GM21619 (cell line): Measurements from ENCODE around the gene TMC6.

ENCODE experiments used
- ATAC-seq: cut with Tn5 transposase; IDR thresholded peaks from one replicate; pipeline ENCODE4 v1.9.1; 2021; ENCODE audit not compliant: unreplicated experiment

Gene TMC6

DNA sequence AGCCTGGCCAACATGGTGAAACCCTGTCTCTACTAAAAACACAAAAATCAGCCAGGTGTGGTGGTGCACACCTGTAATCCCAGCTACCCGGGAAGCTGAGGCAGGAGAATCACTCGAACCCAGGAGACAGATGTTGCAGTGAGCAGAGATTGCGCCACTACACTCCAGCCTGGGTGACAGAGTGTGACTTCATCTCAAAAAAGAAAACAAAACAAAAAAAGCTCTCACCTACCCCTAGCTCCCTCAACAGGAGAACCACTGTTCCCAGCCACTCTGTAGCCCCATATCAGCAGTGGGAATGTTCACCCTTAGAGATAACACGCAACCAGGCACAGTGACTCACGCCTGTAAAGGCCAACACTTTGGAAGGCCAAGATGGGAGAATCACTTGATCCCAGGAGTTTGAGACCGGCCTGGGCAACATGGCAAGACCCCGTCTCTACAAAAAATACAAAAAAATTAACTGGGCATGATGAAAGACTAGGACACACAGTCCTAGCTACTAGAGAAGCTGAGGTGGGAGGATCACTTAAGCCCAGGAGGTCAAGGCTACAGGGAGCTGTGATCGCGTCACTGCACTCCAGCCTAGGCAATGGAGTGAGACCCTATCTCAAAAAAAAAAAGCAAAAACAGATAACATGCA, 7.4 kb upstream of the TMC6 start:
- no peak for ATAC-seq

DNA sequence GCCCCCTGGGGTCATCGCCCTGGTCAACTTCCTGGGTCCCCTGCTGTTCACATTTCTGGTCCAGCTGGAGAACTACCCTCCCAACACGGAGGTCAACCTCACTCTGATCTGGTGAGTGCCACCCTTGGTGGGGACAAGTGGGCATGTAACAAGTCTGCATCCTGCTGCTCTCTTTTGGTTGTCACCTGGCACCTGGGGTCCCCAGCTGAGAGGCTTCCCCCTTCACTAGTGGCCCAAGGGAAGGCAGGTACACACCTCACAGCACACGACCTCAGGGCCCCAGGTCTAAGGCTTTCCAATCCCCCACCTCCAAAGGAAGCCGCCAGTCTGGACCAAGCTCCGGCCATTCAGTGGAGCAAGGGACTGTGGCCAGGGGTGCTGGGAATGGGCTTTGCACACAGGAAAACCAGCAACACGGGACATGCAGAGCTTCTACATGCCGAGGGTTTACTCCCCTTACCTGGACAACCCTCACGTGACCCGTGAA, 6.4 kb upstream of the TMC6 start:
- ATAC-seq, result no peak

DNA sequence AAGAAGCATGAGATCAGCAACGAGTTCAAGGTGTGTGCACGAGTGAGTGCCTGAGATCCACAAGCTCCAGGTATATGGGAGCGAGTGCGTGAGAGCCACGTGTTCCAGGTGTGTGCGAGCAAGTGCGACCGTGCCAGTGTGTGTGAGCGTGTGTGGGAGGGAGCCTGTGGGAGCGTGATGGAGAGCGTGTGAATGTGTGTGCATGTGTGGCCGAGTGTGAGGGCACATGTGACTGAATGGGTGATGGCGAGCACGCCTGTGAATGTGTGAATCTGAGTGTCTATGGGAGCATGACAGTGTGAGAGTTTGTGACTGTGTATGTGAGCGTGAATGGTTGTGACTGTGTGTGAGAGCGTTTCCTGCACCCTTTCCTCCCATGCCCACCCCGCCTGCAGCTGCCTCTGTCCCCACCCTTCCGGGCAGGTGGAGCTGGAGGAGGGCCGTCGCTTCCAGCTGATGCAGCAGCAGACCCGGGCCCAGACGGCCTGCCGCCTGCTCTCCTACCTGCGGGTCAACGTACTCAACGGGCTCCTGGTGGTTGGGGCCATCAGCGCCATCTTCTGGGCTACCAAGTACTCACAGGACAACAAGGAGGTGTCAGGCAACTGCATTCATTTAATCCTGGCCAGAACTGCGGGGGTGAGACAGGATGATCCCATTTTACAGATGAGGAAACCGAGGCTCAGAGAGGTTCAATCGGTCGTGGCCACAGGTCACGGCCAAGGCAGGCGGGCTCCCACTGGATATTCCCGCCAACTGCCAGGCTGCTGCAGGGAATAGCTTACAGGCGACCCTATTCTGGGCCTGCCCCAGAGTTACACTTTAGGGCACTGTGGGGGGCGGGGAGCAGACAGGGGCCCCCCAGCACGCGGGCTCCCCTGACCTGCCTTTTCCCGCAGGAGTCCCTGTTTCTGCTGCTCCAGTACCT, 5.7 kb upstream of the TMC6 start:
- no peak for ATAC-seq

DNA sequence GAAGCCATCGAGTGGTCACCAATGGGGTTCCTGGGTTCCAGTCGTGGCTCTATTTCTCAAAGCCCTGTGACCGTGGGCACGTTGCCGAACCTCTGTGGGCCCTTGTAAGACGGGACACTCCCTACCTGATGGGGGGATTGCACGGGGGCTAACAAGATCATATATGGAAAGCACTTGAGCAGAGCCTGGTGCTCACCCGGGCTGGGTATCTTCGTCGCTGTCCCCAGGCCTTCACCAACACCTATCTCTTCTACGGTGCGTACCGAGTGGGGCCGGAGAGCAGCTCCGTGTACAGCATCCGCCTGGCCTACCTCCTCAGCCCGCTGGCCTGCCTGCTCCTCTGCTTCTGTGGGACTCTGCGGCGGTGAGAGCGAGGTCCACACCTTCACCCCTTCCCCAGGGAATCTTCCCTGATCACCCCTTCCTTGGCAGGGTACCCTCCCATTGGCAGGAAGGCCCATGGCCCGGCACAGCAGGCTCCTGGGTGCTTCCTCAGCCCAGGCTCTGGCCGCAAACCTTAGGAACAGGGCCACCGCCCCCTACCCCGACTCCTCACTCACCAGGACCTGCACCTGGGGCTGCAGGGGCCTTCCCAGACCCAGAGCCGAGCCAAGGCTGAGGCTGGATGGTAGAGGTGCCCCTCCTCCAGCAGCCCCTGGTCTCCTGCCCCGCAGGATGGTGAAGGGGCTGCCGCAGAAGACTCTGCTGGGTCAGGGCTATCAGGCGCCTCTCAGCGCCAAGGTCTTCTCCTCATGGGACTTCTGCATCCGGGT, 4.8 kb upstream of the TMC6 start:
- no peak for ATAC-seq

DNA sequence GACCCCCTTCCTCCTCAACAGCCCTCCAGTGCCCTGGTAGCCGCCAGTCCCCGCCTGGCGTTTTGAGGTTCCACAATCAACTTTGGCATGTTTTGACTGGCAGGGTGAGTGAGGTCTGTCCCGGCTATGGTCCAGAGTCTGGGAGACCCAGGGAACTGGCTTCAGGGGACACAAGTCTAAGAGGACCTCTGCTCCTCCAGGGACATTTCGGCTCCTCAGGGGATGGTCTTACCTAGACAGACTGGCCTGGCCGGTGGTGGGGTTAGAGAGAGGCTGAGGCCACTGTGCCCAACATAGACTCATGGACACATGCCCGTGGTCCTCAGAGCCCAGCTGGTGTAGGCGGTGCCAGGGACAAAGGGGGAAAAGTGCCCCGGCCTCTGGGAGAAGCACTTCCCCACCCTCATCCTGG, 4.2 kb upstream of the TMC6 start:
- no peak for ATAC-seq

DNA sequence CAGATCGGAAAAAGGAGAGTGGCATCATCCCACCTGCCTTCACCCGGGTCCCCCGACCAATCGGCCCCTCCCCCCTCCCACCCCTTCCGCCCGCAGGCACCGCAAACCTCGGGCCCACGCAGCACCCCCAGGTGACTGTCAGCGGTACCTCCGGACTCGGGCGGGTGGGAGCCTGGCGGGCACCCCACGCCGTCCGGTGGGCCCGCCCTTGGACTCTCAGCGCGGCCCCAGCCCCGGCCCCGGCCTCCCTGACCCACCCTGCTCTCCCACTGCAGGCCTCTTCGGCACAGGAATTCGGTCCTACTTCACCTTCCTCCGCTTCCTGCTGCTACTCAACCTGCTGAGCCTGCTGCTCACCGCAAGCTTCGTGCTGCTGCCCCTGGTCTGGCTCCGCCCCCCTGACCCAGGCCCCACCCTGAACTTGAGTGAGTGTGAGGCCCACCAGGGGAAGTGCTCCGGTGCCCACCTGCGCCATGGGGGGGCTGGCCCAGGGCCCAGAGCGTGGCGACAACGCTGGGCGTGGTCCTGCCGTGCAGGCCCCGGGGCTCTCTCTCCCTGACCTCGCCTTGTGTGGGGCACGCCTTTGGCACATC, 3.6 kb upstream of the TMC6 start:
- no peak for ATAC-seq

DNA sequence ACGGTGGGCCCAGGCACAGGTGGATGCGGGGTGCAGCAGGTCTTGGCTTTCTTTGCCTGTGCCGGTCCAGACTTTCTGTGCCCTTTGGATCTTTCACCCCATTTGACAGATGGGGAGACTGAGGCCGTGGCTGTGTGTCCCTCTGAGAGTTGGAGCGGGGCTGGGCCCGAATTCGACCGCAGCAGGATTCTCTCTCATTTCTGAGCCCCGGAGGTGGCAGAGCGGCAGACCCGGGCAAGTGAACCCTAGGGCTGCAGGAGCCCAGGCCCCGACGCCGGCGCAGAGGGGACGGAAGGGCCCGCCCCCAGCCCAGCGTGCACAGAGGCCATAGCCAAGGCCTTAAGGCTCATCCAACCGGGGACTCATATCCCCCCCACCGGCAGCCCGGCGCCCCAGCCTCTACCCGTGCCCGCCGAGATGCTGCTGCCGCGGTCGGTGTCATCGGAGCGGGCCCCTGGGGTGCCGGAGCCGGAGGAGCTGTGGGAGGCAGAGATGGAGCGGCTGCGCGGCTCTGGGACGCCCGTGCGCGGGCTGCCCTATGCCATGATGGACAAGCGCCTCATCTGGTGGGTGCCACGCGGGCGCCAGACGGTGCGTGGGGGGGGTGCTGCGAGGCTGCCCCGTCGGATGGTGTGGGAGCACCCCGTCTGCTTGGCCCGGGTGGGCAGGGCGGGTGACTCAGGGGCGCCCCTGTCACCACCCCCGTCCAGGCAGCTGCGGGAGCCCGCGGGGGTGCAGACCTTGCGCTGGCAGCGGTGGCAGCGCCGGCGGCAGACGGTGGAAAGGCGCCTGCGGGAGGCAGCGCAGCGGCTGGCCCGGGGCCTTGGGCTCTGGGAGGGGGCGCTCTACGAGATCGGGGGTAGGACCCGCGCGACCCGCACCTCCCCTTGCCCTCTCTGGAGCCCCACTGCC, 2.9 kb upstream of the TMC6 start:
- ATAC-seq, result no peak

DNA sequence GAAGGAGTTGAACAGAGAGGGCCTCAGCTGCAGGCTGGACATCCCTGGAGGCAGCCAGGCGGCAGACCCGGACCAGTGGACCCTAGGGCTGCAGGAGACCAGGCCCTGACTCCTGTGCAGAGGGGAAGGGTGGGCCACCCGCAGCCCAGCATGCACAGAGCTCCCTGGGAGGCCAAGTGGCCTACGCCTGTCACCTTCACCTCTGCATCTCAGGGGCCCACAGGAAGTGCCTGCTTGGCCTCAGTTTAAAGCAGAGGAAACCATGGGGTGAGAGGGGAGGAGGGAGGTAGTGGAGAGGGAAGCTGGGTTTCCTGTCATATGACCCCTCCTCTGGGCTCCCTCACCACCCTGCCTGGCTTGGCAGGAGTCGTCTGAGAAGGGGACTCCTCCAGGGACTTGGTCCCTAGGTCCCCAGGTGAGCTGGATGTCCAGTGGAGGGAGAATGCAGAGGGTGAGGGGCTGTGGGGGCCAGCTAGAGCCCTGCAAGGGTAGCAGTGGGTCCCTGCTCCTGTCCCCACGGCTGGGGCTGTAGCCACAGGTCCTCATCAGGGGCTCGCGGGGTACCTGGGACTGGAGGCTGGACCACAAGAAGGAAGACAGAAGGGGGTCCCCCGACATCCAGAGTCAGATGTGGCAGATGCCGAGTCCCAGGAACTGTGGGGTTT, 2.0 kb upstream of the TMC6 start, which contains the start of gene TMC8:
TMC8 (plus strand) TSS at position 335 of the 665 bp plus-strand sequence. CDS start 818 bp downstream, outside the sequence.
- ATAC-seq, result no peak

DNA sequence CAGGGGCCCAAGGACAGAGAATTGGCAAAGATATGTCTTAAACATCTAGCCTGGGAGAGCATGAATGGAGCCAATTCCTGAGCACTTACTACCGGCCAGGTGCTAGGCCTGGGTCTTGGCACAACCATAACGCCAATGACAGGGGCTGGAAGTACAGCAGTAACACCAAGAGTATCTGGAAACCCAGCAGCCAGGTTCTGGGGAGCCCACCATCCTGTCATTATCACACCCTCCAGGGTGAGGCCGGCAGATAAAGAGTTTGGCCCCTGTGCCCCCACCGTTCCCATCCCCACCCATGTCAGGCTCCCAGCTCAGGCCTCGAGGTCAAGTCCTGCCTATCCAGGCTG, 1.5 kb upstream of the TMC6 start:
- ATAC-seq, result no peak

DNA sequence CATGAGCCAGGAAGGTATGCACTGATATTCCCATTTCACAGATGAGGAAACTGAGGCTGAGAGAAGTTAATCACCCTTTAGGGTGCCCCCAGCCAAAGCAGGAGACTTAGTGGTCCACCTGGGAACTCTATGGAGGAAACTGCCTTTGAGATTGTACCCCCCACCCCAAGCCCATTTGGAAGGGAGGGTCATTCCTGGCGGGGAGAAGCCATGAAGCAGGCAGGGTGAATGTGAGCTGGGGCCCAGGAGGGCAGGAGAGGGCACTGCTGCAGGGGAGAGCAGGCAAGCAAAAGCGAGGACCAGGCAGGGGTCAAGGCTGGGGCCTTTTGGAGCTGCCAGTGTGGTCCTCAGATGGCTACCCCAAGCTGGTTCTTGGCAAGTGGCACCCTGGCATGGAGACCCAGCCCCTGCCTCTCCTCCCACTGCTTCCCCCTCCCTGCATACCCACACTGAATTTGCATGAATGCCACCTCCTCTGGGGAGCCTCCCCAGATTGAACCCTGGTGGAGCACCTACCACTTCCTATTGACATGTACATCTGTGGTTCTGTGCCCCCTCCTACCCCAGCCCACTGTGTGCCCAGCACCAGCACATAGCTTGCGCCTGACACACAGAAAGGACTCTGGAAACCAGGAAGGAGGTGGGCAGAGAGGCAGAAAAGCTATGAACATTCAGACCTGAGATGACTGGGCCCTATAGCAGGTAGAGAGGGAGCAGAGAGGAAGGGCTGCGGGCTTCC, 965 bp upstream of the TMC6 start:
- ATAC-seq, result no peak

DNA sequence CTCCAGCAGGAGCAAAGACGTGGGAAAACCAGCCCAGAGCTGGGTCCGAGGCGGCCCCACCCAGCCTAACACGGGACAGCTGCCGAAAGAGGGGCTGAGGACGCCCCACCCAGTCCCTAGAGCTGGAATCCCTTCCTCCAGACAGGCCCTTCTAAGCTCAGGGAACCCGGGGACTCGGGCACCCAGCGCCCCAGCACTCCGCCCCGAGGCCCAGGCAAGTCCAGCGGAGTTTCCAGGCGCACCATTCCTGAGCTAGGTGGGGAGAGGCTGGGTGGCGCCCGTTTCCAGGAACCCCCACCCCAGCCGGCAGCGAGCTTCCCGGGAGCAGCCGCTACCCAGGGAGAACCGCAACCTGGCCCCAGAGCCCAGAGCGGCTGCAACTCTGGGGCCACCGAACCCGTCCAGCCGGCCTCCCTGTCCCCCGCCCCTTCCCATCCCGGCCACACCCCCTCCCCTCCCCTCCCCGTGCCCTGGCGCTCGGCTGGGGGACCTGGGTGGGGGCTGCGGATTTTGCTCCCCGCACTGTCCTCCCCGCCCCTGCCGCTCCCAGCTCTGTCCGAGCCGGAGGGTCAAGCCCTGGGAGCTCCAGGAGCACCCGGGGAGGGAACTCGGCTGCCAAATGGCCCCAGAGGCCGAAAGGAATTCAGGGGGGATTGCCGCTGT, 536 bp downstream of the TMC6 start:
- ATAC-seq, result no peak

DNA sequence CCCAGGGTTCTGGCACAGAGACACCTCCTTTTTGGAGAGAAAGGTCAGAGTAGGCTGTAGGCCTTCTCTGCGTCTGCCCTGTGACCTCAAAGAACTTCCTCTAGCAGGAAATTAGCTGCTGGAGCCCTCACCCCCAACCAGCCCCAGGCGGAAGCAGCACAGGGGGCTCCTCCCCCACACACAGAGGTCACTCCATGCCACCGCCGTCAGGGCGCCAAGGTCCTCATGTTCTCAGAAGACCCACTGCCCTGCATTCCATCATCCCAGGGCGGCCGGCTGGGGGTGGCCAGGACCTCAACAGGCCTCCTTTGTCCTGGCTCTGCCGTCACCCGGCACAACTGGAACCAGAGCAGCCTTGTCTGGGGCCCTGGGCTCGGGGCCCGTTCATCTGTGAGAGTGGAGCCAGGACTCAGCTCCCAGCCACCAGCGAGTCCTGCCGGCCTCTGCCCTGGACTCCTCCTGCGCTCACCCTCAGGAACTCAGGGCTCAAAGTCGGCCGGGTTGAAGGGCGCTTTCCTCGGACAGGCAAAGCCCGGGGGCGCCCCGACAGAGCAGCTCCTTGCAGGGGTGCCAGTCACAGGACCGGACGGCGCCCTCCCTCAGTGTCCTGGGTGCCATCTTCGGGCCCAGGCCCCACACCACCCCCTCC, 1.2 kb downstream of the TMC6 start:
- ATAC-seq, result no peak

DNA sequence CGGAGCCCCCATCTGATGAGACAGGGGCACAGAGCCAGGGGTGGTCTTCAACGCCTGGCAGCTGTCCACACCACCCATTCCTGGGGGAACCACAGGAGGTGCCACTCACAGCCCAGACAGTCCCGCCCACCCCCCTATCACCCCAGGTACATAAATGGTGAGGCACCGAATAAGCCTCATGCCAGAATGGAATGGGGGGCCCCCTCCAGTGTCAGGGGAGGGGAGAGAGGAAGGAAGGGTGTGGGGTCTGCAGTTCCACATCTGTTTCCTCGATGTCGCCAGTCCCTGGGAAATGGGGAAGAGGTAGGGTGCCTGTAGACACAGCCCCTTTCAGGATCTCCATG, 1.7 kb downstream of the TMC6 start:
- ATAC-seq, result no peak

DNA sequence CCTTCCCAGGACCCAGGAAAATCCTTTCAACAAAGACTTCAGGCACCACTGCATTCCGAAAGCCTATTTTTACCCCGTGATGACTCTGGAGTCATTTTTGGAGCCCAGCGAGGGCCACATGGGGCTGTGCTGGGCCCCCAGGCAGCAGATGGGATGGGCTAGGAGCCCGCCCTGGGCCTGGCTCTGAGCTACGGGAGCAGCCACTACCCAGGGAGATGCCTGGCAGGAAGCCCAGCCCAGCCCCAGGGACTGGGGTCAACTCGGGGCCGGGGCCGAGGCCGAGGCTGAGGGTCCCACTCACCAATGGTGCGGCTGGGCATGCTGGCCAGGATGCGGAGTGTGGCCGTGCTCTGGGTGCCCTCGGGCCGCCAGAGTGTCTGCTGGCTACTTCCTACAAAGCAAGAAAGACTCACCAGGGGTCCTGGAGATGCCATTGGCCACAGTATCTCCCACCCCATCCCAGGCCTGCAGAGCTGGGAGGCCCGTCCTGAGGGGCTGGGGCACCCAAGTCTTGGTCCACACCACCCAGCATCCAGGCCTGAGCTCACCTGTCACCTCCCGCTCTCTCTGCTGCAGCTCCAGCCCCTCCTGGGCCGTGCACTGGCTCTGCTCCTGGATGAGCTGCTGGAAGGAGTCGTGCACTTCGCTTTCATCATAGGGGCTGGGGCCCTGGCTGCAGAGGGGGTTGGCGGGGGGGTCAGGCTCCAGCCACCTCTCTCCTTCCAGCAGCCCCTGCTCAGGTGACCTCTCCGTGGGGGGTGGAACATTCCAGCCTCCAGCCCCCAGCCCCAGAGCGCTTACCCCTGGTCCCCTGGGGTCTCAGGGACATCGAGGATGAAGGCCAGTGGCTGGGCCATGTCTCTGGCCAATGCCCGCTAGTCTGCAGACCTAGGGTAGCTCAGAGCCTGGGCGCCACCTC, 2.3 kb downstream of the TMC6 start:
- ATAC-seq, result no peak

DNA sequence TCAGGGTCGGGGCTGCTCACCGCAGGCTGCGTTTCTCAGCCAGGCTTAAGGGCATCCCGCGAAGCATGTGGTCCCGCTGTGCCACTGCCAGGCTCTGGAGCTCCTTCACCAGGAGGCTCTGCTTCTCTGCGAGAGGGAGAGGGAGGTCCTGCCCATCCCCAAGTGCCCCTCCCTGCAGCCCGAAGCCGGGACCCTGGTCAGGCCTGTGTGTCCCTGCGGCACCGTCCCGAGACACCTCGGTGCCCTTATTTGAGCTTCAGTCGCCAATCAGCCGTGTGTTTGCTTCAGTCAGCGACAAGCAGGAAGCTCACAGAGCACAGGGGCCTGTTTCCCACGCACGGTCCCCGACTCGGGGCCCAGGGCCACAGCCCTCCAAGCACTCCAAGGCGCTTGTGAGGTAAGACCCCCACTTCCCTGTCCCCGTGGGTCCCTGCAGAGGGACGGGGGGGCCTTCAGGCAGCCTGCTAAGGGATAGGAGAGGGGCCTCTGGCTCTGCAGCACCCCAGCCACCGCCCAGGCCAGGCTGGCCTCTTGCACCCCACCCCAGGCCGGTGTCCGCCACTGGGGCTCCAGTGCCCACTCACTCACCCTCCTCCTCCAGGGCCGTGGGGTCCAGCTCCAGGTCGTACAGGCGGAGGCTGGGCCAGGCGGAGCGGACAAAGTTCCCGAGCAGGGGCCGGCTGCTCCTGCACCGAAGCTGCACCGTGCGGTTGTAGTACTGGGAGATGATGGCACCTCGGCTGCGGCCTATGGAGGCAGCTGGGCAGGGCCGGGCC, 3.2 kb downstream of the TMC6 start:
- ATAC-seq, result no peak

DNA sequence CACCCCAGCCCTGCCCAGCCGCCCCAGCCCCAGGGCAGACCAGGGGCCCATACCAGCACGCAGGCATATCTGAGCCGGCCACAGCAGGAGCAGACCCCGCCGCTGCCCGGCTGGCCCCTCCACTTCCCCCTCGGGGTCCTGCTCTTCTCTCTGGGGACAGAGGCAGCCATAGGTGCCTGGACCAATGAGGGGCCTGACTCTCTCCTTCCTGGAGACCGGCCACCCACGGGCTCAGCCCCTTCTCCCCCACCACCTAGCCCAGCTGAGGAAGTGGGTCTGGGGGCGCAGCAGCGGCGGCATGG, 3.8 kb downstream of the TMC6 start:
- no peak for ATAC-seq
